NCI-H748 (cell line): ENCODE data around the gene C19orf47.
A peak's percentile ranks its signal among the peaks of the same experiment; 100 is the strongest.

Experiments
- DNase-seq: peaks from one replicate; lab custom pipeline; 2025; ENCODE audit not compliant: unreplicated experiment; lab: John Stamatoyannopoulos, UW

Gene C19orf47, protein sequence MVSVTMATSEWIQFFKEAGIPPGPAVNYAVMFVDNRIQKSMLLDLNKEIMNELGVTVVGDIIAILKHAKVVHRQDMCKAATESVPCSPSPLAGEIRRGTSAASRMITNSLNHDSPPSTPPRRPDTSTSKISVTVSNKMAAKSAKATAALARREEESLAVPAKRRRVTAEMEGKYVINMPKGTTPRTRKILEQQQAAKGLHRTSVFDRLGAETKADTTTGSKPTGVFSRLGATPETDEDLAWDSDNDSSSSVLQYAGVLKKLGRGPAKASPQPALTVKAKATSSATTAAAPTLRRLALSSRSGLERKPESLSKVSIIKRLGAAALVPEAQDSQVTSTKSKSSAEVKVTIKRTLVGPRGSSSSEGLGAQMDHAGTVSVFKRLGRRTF

DNA sequence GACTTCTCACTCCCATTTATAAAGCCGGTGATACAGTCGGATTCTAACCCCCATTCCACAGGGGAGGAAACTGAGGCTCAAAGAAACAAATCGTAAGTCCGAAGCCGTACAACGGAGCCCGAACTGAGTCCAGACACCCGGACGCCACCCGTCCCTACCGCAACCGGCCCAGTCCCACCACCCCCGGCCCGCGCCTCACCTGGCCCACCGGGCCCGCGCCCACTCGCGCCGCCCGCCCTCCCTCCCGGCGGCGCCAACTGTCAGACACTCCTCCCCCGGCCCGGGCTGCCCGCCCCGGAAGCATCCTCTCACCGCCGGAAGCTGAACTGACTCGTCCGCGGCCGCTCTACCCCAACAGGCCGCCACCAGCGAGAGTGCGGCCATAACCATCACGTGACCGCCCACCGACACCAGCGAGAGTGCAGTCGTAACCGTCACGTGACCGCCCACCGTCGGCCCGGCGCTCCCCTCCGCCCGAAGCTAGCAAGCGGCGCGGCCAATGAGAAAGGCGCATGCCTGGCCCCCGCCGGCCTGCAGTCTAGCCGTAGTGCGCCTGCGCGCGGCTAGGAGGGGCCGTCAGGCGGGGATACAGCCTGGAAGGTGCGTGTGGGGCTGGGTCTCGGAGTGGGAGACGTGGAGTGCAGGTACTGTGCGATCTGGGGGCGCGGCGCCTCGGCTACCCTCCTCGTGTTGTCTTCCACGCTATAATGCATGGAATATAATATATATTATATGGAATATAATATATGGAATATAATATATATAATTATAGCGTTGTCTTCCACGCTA is at the start of gene C19orf47, which contains the start of gene PLD3:
Gene C19orf47, minus strand, starts transcription at position 273 of the 789 bp plus-strand sequence. CDS start 6,540 bp downstream, outside the sequence.
Gene PLD3, plus strand, starts transcription at position 571 of the 789 bp plus-strand sequence. CDS start 17,789 bp downstream, outside the sequence.
- peak; percentile 100 for DNase-seq

GRCh38 chr19:40397568-40397906 is 49.3 kb upstream of the C19orf47 start:
- no peak for DNase-seq

DNA sequence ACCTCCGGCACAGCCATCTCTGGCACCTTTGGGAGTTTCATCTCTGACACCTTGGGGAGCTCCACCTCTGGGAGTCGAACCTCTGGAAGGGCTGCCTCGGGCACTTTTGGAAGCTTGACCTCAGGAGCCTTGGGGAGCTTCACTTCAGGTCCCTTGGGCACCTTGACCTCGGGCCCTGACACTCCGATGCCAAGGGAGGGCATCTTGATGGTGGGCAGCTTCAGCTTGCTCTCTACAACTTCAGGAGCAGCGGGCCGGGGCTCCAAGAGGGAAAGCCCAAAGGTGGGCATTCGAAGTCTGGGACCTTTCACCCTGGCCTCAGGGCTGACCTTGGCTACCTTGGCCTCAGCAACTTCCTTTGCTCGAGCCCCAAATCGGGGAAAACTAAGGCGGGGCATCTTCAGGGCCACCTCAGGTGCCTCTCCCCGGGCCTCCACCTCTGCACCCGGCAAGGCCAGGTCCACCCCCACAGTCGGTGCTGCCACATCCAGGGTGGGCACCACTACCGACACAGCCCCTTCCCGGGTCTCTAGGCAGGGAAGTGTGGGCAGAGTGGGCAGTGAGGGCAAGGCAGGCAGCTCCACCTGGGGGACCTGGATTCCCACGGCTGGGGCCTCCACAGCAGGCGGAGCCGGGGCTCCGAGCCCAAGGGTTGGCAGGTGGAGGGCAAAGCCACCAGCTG is 48.8 kb upstream of the C19orf47 start:
- DNase-seq = no peak

DNA sequence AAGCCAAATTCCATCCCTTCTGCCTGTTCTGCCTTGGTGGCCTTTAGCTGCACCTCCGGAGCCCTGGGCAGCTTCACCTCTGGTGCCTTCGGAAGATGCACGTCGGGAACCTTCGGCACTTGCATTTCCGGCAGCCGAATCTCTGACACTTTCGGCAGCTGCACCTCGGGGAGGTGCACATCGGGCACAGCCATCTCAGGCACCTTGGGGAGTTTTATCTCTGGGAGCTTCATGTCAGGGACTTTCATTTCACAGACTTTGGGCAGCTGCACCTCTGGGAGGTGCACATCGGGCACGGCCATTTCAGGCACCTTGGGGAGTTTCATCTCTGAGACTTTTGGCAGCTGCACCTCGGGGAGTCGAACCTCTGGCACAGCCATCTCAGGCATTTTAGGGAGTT is 47.8 kb upstream of the C19orf47 start:
- DNase-seq = no peak

DNA sequence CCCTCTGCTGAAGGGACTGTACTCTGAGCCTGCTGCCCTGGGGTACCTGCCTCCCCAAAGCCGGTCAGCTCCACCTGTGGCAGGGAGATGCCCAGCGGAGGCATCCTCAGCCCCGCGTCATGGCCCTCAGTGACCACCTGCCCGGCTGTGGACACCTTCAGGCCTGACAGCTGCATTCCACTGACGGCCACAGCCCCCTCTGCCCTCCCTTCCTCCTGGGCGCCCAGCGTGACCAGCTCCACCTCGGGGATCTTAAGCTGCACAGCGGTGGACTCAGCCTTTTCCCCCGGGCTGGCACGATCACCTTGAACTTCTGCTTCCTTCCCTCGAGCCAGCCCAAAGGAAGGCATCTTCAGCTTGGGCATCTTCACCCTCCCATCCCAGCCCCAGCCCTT is 46.6 kb upstream of the C19orf47 start:
- no peak for DNase-seq

GRCh38 chr19:40393894-40394815 is 46.0 kb upstream of the C19orf47 start:
- no peak for DNase-seq

GRCh38 chr19:40392894-40393517 is 44.8 kb upstream of the C19orf47 start:
- DNase-seq = peak; percentile 20

DNA sequence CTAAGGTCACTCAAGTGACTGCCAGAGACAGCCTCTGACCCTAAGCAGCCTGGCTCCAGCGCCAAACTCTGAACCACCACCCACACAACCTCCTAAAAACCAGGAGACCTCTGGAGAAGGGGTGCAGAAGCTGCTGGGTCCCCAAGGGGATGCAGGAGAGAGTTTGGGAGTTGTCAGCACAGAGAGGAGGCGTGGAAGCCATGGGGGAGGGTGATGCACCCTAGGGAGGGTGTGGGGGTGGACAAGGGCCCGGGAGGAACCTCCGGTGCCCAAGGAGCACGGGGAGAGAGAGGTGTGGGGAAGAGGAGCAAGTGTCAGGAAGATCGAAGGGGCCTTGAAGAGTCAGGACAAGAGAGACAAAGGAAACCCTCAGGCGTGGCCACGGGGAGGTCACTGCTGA is 43.9 kb upstream of the C19orf47 start:
- DNase-seq = no peak

- no peak for DNase-seq
Measured at GRCh38 chr19:40390084-40390742, 42.0 kb upstream of the C19orf47 start, which contains the start of gene HIPK4. TSS of gene HIPK4 (minus strand) at chr19:40390181. CDS start at chr19:40389902, 279 bp downstream.

DNA sequence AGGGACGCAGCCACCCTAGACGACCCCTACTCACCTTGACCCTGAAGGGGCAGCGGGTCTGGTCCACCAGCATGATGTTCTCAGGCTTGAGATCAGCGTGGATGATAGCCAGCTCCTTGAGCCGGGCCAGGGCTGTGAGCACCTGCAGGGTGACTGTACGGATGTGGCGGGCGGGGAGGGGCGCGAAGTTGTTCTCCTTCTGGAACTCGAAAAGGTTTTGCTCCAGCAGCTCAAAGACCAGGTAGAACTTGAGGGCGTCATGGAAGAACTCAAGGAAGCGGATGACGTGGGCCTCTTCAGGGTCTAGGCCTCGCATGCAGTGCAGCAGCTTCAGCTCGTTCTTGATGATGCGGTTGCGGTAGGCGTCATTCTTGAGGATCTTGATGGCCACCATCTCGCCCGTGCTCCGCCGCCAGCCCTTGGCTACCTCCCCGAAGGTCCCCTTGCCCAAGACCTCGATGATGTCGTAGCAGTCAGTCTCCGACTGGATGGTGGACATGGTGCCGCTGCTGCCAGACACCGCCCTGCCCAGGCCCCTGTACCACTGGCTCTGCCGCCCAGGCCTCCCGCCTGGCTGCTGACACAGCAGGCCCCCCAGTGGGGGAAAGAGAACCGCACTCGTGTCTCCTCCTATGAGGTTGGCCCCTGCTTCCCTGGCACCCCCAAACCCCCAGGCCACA is 41.3 kb upstream of the C19orf47 start:
- DNase-seq = no peak

GRCh38 chr19:40388481-40388880 is 40.3 kb upstream of the C19orf47 start:
- no peak for DNase-seq

DNA sequence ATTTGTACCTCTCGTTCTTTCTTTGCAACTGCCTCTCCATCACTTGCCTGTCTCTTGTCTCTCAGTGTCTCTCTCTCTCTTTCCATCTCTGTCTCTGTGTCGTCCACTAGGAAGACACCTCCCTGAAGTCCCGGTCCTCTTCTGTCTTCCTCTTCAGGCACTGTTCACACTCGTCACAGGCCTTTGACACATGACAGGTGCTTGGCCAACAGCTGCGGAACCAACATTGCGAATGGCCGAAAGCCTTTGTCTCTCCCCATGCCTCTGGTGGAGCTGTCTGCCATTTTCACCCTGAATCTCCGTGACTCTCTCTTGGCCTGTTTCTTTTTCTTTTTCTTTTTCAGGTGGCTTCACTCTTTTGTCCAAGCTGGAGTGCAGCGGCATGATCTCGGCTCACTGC is 39.0 kb upstream of the C19orf47 start:
- no peak for DNase-seq

DNA sequence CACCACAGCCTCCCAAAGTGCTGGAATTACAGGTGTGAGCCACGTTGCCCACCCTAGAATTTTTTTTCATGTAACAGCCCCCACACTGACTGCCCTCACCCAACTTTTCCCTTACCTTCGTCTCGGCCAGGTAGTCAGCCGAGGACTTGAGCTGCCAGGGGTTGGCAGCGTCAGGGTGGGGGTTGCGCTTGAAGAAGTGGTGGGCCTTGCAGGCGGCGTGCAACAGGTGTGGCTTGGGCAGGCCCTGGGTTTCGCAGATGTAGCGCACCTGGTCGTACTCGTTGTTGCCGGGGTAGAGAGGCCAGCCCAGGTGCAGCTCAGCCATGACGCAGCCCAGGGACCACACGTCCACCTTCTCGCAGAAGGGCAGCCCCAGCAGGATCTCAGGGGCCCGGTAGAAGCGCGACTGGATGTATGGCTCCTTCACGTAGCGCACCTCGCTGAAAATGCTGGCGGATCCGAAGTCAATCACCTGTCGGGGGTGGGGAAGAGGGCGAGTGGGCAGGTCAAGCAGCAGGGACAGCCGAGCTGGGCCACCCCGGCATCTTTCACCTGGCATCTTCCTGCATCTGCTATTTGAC is 35.6 kb upstream of the C19orf47 start:
- DNase-seq = no peak

- DNase-seq = no peak
Measured at GRCh38 chr19:40381321-40381720, 33.1 kb upstream of the C19orf47 start.

- no peak for DNase-seq
Measured at GRCh38 chr19:40380199-40381037, 32.2 kb upstream of the C19orf47 start.

DNA sequence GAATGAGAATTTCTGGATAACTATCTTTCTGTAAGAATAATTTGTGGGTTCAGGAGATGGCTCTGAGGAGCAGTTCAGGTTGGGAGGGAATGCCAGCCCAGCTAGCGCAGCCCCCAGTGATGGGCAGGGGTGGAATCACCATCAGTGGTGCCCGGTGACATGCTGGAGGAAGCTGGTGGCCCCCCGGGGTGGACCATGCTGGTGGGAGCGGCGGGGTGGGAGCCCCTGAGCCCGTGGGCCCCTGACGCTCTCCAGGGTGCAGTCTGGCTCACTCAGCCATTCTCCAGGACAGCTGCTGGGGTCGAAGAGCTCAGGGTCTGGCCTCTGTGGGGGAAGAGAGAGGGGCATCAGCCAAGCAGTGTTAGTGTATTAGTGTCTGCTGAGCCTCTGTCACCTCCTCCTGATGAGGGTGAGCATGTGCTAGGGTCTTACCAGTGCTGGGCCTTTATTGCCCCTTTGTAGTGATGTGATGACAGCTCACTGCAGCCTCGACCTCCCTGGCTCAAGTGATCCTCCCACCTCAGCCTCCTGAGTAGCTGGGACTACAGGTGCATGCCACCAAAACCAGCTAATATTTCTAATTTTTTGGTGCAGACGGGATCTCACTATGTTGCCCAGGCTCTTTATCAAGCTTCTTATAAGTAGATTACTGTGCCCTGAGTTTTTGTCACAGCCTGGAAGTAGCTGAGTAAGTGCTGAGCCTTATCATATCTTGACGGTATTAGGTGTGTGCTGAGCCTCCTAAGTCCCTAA is 31.4 kb upstream of the C19orf47 start:
- no peak for DNase-seq

DNA sequence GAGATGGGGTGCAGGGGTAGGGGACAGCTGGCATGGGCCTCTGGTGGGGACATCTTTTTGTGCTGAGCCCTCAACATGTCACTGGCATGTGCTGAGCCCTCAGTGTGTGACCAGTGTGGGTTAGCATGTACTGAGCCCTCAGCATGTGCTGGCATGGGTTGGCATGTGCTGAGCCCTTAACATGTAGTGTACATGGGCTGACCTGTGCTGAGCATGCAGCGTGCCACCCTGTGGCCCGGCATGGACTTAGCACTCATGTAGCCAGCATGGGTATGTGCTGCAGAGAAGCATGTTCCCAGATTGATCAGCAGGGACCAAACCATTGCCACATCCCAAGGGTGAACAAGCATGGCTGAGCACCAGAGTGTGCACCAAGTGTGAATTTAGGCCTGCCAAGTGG is 30.3 kb upstream of the C19orf47 start:
- DNase-seq = no peak
